GM19023 (cell line): ENCODE data around the gene BAIAP3.
"Not testable (repeated sequence)": the region's sequence is repeated elsewhere in the genome, so short reads cannot be mapped to it uniquely, and the experiment has no call there.

Experiments used
- ATAC-seq: cut with Tn5 transposase; IDR thresholded peaks from one replicate; pipeline ENCODE4 v1.9.1; 2021; ENCODE audit warnings: mild to moderate bottlenecking, moderate library complexity; ENCODE audit not compliant: unreplicated experiment

The BAIAP3 gene

DNA sequence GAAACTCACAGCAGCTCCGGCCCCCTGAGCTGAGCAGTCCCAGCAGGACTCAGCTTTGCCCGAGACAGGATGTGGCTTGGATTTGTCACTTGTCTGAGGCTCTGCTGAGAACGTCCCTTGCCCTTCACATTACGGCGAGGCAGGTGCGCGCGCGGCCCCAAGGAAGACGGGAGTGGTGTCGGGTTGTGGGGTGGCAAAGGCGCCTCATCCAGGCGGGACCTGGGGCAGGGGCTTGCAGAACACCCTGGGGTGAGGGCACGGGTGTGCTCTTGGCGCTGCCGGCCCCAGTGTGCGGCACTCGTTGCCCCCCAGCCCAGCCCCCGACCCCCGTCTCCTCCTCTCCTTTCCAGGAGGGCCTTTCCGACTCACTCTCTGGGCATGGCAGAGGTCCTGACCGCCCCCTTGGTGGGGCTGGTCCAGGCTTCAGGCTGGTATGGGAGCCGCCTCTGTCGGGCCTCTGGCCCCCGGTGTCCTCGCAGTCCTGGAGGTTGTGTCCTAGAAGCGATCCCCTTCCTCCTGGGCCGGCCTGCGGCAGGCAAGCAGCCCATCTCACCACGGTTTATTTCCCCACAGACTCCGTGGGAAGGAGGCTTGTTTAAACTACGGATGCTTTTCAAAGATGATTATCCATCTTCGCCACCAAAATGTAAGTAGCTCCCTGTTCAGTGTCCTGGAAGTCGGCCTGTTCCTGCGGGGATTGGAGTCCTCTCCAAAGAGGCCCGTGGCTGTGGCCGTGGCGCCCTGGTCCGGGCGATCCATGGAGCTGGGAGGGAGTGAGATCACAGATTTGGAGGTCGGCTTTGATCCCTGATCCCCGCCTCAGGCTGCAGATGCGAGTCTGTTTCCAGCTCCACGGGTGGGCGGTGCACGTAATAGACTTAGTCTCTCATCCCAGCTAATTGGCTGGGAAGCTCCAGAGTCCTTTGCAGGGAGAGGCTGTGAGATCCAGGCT lies 18.1 kb upstream of the BAIAP3 start:
- ATAC-seq = no peak

DNA sequence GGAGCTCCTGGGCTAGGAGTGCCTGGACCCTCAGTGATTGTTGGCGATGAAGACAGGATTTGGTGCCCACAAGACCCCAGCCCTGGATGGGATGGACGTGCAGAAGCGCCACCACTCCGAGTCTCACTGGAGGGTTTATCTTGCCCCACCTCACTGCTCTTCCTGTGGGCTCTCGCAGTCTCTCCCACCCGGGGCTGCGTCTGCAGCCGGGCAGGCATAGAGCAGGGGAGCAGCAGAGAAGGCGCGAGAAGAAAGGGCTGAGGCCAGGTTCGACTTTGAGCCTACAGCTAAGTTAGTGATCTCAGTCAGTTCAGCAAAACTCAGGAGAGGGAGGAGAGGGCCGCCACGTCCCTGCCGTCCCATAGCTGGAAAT lies 17.4 kb upstream of the BAIAP3 start:
- no peak for ATAC-seq

DNA sequence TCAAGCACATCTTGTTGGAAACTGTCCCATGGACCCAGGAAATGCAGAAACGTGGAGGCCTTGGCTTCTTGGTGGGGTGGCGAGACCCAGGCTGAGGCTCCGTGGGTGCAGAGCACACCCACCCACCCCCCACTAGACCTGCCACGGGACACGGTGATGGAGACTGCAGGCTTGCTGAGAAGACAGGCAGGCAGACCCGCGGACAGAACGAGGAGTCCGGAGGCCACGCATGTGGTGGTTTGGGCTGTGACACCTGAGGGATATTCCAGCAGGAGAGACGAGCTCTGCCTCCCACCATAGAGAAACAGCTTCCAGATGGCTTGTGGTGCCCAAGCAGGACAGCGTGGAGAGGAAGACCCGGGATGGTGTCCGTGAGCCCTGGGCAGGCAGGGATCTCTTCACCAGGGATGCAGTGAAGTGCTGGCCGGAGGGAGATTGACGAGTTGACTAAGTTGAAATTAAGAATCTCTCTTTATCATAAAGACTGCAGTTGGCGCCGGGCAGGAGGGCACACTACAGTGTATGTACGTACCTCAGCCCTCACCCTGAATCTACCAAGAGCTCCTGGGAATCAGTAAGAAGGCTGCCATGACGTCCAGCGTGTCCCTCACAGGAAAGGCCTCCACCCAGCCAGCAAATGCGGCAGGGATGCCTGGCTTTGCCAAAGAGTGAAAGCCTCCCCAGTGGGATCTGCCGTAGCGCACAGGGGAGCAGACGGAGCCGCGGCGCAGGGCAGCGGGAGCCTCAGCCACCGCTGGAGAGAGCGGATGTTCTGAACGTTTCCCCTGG lies 15.8 kb upstream of the BAIAP3 start:
- no peak for ATAC-seq

DNA sequence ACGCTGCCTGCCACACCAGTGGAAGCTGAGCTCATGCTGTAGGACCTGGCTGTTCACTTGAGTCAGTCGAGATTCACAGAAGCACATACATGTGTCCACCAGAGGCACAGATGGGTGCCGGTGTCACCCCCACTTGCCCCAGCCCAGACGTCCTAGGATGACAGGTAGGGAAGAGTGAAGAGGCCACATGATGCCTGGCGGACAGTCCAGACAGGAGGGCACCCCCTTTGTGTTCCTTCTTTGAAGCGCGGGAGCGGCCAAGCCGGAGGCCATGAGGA lies 15.2 kb upstream of the BAIAP3 start:
- ATAC-seq = no peak

DNA sequence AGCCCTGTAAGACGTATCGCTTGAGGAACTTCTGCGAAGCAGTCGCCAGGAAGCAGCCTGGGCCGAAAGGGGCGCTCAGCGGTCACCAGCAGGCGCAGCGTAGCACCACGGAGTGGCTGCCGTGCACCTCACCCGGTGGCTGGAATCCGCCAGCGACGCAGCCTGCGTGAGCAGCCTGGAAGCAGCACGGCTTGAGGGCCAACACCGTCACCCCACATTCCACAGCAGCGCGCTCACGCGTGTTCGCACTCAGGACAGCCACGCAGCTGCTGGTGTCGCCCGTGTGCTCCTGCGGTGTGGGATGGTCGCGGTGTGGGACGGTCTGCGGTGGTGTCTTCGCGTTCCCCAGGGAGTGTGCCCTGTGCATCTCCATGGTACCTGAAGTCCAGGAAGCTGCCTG lies 14.4 kb upstream of the BAIAP3 start:
- ATAC-seq = no peak

DNA sequence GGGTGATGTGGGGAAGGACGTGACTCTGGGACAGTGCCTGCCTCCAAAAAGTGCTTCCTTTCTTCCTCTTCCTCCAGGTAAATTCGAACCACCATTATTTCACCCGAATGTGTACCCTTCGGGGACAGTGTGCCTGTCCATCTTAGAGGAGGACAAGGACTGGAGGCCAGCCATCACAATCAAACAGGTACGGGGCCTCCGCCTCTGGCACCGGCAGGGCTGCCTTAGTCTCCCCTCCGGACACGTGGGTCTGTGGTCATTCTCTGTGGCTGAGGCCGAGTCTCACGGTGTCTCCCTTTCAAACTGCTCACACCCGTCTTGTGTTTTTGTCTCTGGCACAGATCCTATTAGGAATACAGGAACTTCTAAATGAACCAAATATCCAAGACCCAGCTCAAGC lies 13.3 kb upstream of the BAIAP3 start:
- ATAC-seq = no peak

DNA sequence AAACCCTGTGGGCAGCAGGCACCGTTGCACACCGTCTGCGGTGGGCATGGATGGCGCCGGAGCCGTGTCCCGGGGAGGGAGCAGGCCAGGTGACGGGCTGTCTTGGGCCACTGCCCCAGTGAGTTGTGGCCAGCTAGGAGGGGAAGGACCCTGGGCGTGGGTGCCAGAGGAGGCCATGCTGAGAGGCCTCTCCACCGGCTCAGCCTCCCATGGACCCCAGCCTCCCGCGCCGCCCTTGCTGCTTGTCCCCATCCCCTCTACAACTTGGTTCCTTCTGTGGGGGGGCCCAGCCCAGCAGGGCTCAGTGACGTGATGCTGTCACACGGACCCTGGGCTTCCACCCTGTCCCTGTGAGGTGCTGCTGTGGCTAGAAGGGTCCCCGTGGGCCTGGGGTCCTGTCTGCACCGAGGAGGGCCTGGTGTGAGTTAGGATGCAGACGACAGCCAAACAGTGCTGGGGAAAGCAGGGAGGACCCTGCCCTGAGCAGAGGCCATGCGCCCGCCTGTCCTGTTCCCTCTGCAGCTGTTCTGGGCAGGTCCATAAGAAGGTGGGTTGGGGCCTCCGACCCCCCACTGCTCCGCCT lies 12.7 kb upstream of the BAIAP3 start:
- no peak for ATAC-seq

DNA sequence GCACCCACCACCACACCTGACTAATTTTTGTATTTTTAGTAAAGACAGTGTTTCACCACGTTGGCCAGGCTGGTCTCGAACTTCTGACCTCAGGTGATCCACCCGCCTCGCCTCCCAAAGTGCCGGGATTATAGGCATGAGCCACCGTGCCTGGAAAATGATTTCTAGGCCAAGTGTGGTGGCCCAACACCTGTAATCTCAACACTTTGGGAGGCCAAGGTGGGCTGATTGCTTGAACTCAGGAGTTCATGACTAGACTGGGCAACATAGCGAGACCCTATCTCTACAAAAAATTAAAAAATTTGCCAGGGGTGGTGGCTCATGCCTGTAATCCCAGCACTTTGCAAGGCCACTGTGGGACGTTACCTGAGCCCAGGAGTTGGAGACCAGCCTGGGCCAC lies 11.0 kb upstream of the BAIAP3 start:
- no peak for ATAC-seq

DNA sequence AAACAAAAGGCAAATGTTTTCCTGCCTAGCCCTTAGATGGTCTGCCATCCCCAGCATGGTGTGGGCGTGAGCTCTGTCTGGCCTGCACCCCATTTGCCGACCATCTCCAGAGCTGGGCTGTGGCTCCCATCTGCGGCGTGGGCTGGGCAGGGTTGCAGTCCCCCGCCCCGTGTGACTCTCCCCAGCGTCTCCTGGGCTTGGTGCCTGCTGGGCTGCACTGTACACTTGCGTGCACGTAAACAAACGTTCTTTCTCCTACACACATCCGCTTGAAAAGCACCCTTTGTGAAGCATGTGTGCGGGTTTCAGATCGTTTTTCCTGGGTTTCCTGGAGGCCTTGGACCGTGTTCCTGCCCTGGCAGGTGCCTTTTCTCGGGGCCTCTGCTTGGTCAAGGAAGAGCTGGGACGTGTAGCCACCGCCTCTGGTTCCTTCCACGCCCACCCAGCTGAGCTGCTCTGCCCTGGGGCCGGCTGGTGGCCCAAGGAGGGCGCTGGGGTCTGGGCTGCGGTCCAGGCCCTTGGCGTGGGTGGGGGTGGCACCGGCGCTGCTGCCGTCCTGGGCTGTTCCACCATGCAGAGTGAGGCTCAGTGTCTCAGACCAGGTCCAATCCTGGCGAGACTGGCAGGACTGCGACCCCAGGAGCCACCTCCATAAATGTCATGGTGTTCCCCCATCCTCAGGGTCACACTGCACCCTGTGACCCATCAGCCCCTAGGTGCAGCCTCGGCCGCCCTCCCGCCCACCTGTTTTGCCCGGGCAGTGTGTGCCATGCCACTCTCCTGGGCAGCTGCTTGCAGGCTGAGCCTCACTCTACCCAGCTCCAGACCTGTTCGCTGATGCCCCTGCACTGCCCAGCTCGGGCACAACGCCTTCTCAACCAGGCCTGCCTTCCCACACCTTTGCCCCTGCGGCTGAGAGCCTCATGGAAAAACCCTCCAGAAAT lies 9.9 kb upstream of the BAIAP3 start:
- ATAC-seq = no peak

DNA sequence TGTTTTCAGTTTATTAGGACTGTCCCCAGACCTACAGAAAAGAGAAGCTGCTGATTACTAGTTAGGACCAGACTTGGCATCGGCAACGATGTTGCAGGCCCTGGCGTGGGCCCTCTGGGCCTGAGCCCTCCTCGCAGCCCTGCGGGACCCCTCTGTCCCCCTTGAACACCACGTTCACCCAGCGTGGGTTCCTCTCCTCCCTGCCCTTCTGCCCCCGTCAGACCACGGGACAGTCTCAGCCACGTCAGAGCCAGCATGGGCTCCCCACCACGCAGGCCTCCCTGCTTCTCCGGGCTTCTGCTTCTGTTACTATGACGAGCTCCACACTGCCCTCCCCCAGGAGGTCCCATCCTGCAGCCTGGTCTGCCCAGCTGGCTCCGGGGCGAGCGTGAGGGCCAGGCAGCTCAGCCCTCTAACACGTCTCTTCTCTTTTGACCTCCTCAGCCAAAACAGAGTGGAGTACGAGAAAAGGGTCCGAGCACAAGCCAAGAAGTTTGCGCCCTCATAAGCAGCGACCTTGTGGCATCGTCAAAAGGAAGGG lies 9.1 kb upstream of the BAIAP3 start:
- no peak for ATAC-seq

DNA sequence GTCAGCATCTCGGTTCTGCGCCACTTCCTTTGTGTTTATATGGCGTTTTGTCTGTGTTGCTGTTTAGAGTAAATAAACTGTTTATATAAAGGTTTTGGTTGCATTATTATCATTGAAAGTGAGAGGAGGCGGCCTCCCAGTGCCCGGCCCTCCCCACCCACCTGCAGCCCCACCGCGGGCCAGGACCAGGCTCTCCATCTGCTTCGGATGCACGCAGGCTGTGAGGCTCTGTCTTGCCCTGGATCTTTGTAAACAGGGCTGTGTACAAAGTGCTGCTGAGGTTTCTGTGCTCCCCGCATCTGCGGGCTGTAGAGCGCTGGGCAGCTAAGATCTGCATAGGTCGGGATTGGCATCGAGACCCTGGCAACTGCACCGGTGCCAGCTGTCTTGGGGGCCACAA lies 8.2 kb upstream of the BAIAP3 start:
- no peak for ATAC-seq

DNA sequence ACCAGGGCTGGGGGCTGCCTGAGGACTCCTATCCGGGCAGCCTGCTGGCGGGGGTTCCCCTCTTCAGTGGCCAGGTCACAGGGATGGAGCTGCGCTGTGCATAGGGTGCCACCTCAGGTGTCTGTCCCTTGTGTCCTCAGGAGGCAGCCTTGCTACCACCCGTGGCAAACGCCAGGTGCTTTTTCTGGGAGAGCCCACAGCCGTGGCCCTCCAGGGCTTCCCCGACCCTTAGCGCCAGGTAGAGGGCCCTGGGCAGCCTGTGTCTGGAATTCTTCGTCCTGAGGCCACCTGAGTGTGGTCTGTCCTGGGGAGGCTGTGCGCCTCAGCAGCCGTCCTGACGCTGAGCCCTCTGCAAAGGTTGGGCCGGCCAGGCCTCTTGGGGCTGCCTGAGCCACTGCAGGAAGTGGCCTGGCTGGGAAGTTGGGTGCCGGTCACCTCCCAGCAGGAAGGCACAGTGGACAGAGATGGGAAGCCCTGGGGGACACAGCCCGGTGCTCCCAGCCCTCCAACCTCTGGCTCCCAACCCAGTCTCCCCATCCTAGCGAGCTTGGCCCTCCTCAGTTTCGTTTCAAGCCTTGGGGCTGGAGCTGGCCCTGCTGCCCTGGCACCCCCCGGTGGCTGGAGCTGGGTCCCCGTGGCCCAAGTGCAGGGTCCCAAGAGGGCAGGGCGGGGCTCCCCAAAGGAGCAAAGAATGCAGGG lies 7.6 kb upstream of the BAIAP3 start:
- ATAC-seq = no peak

DNA sequence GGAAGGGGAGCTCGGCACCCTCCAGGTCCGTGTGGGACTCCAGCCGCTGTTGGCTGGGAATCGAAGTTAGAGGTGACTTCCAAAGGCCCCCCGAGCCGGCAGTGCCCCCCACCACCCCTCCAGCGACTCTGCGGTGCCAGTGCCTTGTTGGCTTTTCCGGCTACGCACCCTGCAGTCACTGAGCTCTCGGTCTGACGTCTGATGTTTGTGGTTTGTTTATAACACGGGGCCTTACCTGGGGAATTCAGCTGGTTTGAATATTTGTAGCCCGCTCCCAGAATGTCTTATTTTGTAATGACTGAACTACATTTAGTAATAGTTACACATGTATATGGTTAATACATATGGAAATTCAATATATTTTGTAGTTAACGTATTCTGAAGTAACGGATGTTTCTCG lies 7.1 kb upstream of the BAIAP3 start:
- ATAC-seq = no peak

DNA sequence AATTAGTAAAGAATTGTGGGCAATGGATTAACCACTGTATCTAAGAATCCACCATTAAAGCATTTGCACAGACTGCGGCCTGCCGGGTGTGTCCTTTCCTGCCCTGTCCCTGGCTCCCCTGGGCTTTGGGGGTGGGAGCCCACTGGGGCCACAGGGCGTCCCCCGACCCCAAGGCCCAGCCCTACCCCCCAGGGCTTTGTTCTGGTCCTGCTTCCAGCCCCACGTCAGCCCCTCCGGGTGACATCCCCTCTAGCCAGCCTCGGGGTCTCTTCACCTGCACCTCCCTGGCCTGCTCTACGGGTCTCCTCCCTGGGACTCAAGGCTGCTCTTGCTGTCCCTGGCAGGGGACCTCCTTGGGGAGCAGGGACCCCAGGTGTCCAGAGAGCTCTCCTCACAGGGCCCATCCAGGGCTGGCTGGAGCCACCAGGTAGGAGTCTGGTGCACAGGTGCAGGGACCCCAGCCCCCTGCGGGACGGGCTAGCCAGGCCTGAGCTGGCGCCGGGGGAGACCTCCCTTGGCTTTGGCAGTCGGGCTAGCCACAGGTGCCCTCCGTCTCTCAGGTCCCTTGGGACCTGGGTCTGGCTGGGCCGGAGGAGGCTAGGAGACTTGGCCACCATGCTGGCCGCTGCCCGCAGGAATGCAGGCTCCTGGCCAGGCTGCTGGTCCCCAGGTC lies 6.4 kb upstream of the BAIAP3 start:
- ATAC-seq = no peak

DNA sequence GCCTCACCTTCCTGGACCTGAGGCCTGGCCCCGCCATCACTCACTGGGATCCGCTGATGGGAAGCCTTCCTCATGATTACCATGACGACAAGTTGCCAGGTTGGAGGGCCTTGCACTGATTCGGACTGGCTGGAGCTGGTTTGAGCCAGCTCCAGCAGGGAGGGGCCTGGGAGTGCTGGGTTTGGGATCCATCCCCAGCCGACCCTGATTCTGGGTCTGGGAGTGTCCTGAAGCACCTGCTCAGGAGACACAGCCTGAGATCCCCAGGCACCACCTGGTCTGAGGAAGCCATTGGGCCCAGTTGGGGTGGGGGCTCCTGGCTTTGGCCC lies 5.9 kb upstream of the BAIAP3 start:
- no peak for ATAC-seq

DNA sequence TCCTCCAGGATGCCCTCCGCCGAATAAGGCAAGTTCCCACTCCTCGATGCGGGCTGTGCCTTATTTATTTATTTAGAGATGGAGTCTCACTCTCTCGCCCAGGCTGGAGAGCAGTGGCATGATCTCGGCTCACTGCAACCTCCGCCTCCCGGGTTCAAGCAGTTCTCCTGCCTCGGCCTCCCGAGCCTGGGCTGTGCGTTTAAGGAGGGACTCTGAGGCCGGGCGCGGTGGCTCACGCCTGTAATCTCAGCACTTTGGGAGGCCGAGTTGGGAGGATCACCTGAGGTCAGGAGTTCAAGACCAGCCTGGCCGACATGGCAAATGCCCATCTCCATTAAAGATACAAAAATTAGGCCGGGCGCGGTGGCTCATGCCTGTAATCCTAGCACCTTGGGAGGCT lies 5.3 kb upstream of the BAIAP3 start:
- not testable (repeated sequence) for ATAC-seq

DNA sequence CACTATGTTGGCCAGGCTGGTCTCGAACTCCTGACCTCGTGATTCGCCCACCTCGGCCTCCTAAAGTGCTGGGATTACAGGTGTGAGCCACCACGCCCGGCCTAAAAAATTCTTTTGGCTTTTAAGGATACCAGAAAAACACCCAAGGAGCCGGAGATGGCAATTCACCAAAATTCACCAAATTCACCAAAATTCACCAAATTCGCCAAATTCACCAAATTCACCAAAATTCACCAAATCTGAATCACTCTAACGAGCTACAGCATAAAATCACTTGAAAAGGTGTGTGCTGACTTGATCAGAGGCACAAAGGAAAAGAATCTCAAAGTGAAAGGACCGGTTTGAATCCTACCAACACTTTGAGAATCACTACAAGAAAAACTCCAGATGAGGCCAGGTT lies 4.5 kb upstream of the BAIAP3 start:
- not testable (repeated sequence) for ATAC-seq

DNA sequence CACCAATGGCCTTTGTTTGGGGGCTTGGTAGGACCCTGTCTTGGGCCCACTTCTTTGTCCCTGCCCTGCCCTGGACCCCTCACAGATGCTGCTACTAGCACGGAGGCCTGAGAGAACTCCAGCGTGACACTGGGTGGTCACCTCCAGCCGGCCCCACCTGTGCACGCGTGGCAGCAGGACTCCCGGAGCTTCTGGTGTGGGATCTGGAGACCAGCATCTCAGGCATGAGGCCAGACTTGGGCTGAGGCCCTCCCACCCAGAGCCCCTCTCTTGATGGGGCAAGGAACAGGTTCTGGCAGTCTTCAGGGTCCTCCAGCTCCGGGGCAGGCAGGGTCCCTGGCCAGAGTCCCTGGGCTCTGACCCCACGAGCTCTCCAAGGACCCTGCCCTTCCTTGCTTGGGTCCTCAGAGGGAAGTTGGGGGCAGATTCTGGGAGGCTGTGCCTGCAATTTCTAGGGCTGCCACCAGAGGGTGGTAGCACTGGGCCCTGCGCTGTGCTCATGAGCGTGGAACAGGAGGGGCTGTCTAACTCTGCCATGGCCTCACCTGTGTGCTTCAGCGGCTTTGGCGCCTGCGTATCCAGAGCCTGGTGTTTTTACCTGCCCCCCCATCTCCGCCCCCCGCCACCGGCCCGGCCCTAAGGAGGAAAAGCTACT lies 3.1 kb upstream of the BAIAP3 start:
- ATAC-seq = no peak
